SK-N-MC (cell line): Measurements from ENCODE around the gene TVP23A.

Experiments used
- DNase-seq: peaks from one replicate; pipeline ENCODE4 v3.0.0-alpha.2; 2011; ENCODE audit warnings: low read depth, low spot score
- H3K27ac ChIP-seq: fragments of 200-600 bp; sonication (generic); 2 replicates; pipeline ENCODE4 v1.5.1; 2016; ENCODE audit warnings: mixed run types
- H3K36me3 ChIP-seq: fragments of 200-600 bp; sonication (generic); 2 replicates; pipeline ENCODE4 v1.6.1; 2017; ENCODE audit warnings: antibody characterized with exemption, low read length, mixed read lengths; ENCODE audit not compliant: insufficient read depth
- H3K4me3 ChIP-seq: fragments of 200-600 bp; sonication (generic); 2 replicates; pipeline ENCODE4 v1.5.1; 2016
- H3K9ac ChIP-seq: fragments of 200-600 bp; sonication (generic); 2 replicates; pipeline ENCODE4 v1.8.0; 2017; ENCODE audit warnings: mixed run types, mixed read lengths; ENCODE audit not compliant: insufficient read length
- H3K9me3 ChIP-seq: fragments of 200-600 bp; sonication (generic); 2 replicates; pipeline ENCODE4 v1.6.1; 2017; ENCODE audit warnings: low read depth, mild to moderate bottlenecking, antibody characterized with exemption, low read length, moderate library complexity, mixed read lengths
- EZH2 ChIP-seq: fragments of 200-600 bp; sonication (generic); IDR thresholded peaks from one replicate; pipeline ENCODE4 v1.6.1; 2017; ENCODE audit warnings: antibody characterized with exemption
- FOXP2 ChIP-seq: optimal IDR thresholded peaks from 2 replicates; pipeline ENCODE3; 2011; ENCODE audit warnings: mild to moderate bottlenecking, moderate library complexity; ENCODE audit not compliant: insufficient read depth; ENCODE audit errors: extremely low read length, control extremely low read depth
- POLR2AphosphoS5 ChIP-seq: IDR thresholded peaks from 2 replicates; pipeline ENCODE4 v1.6.1; 2012; ENCODE audit warnings: mild to moderate bottlenecking, low read depth, low read length, borderline replicate concordance

TVP23A gene

DNA sequence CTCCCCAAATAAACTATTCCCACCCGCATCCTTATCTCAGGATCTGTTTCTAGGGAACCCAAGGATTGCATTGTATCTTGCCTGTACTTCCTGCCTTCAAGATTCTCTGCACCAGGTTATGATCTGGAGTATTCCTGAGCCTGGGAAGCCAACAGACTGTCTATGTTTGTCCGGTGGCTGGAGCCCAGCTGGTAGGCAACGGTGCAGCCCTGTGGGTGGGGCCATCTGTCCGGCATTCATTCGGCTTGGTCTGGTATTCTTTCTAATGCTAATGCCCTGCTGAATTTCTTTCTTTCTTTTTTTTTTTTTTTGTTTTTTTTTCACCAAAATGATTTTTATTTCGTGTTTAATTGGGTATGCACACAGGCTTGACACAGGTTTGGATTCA is 20.7 kb upstream of the TVP23A start:
- Histone ChIP-seq H3K9me3 (no peaks in the 10 kb centered on the region), H3K9ac (no peak overlapping the region), H3K4me3 (no peak overlapping the region), H3K27ac (no peak overlapping the region), H3K36me3 (no peaks in the 10 kb centered on the region)
- no peak for DNase-seq
- no peak for TF ChIP-seq POLR2AphosphoS5
- TF ChIP-seq EZH2: no peak
- TF ChIP-seq FOXP2: no peak

DNA sequence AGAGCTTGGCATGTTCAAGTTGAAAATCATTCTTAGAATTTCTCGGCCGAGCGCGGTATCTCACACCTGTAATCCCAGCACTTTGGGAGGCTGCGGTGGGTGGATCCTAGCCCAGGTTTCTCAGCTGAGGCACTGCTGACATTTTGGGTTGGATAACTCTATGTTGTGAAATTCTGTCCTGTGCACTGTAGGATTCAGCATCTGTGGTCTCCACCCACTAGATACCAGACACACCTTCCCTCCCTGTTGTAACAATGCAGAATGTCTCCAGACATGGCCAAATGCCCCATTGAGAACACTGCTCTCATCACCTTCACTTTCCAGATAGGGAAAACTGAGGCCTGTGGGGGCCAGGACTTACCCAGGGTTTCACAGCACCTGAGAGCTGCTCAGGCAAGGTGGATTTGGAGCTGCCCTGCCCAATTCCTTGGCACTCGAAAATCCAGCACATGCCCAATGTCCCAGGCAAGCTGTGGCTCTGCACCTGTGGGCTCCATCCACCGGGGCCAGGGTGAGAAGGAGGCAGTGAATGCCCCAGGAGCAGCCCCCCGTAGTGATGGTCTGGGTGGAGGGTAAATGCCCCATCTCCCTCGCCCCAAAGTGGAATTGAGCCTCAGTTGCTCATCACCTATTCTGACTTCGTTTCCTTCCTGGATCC is 20.2 kb upstream of the TVP23A start:
- no peaks in the 10 kb centered on the region for H3K9me3 ChIP-seq
- TF ChIP-seq POLR2AphosphoS5: no peak
- no peak for TF ChIP-seq FOXP2
- TF ChIP-seq EZH2: no peak
- no peak overlapping the region for H3K9ac ChIP-seq
- H3K4me3 ChIP-seq: no peak overlapping the region
- H3K27ac ChIP-seq: no peak overlapping the region
- DNase-seq: no peak
- no peaks in the 10 kb centered on the region for H3K36me3 ChIP-seq

- no peaks in the 10 kb centered on the region for H3K9me3 ChIP-seq
- no peaks in the 10 kb centered on the region for H3K36me3 ChIP-seq
- TF ChIP-seq POLR2AphosphoS5 (no peak), EZH2 (no peak), FOXP2 (no peak)
- no peak overlapping the region for H3K4me3 ChIP-seq
- DNase-seq: no peak
- no peak overlapping the region for H3K27ac ChIP-seq
- H3K9ac ChIP-seq: no peak overlapping the region
Observed at GRCh38 chr16:10836174-10836853, 17.7 kb upstream of the TVP23A start.

GRCh38 chr16:10835281-10835931 is 16.8 kb upstream of the TVP23A start:
- no peak for DNase-seq
- Histone ChIP-seq H3K36me3 (no peaks in the 10 kb centered on the region), H3K9ac (no peak overlapping the region), H3K4me3 (no peak overlapping the region), H3K9me3 (no peaks in the 10 kb centered on the region), H3K27ac (no peak overlapping the region)
- no peak for TF ChIP-seq EZH2
- TF ChIP-seq POLR2AphosphoS5: no peak
- TF ChIP-seq FOXP2: no peak

- Histone ChIP-seq H3K4me3 (no peak overlapping the region), H3K9me3 (no peaks in the 10 kb centered on the region), H3K27ac (no peak overlapping the region), H3K36me3 (no peaks in the 10 kb centered on the region), H3K9ac (no peak overlapping the region)
- no peak for TF ChIP-seq EZH2
- TF ChIP-seq FOXP2: no peak
- TF ChIP-seq POLR2AphosphoS5: no peak
- no peak for DNase-seq
Observed at GRCh38 chr16:10834766-10835165, 16.2 kb upstream of the TVP23A start.

- DNase-seq: no peak
Observed at GRCh38 chr16:10834130-10834529, 15.5 kb upstream of the TVP23A start.

GRCh38 chr16:10833271-10833670 is 14.7 kb upstream of the TVP23A start:
- Histone ChIP-seq H3K36me3 (no peaks in the 10 kb centered on the region), H3K27ac (no peak overlapping the region), H3K4me3 (no peak overlapping the region), H3K9me3 (no peaks in the 10 kb centered on the region), H3K9ac (no peak overlapping the region)
- DNase-seq: no peak
- TF ChIP-seq EZH2: no peak
- no peak for TF ChIP-seq FOXP2
- no peak for TF ChIP-seq POLR2AphosphoS5

More at GRCh38 chr16:10834130-10834529, 15.5 kb upstream of the TVP23A start:
- no peaks in the 10 kb centered on the region for H3K9me3 ChIP-seq
- TF ChIP-seq FOXP2: no peak
- TF ChIP-seq POLR2AphosphoS5: no peak
- TF ChIP-seq EZH2: no peak
- H3K27ac ChIP-seq: no peak overlapping the region
- H3K36me3 ChIP-seq: no peaks in the 10 kb centered on the region
- no peak overlapping the region for H3K9ac ChIP-seq
- H3K4me3 ChIP-seq: no peak overlapping the region
